CD4-positive, alpha-beta T cell treated with Interleukin-10 for 1 hour (primary cell): ENCODE data around the gene NIFK.
A peak's percentile ranks its signal among the peaks of the same experiment; 100 is the strongest.
"Not testable (repeated sequence)": the region's sequence is repeated elsewhere in the genome, so short reads cannot be mapped to it uniquely, and the experiment has no call there.

Experiments
- DNase-seq: peaks from one replicate; pipeline ENCODE4 v3.0.0-alpha.2; 2020

Gene NIFK

DNA sequence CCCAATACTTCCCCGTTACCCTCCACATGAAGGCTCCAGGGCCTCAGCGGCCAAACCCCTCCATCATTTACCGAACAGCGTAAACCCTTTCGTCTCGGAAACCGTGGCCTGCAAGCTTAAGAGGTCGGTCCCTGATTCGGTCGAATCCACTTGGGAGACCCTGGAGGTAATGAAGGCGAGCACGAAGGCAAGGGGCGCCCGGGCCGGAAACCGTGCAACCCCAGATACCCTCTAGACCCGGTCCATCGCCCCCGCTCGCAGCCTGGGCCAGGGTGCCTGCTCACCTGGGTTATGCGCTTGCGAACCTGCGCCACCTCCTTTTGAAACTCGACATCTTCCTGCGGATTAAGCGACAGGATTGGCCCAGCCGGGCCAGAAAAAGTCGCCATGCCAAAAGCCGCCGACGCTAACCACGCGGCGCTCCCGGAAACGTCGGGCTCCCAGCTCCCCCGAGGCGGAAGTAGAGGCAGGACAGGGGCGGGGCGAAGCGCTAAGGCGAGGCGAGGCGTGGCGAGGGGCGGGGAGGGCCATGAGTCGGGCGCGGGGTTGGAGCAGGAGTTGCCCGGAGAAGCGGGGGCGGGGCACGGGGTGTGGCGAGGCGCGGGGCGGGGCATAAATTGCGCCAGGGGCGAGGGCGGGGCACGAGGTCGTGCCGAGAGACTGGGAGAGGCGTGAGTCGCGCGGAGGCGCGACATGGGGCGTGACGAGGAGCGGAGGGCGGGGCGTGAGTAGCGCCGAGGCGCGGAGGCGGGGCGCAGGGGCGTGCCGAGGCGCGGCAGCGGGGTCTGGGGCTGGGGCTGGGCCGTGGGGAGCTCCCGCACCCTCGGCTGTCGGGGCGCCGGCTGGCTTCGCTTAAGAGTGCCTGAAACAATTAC lies at the start of gene NIFK:
NIFK (minus strand) TSS at position 414 of the 875 bp plus-strand sequence; CDS start at position 389, 25 bp downstream.
- DNase-seq = peak; percentile 100

DNA sequence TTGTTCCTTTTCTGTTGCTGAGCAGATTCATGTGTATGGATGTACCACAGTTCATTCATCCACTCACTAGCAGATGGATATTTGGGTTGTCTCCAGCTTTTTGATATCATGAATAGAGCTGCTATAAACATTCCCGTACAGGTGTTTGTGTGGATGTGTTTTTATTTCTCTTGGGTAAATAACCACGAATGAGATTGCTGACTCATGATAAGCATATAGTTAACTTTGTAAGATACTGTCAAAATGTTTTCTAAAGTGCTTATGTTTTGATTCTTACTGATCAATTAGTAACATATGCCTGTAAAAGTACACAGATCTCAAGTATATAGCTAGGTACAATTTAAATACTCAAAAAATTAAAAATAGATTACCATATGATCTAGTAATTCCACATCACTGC lies 46.5 kb upstream of the NIFK start:
- DNase-seq = no peak

DNA sequence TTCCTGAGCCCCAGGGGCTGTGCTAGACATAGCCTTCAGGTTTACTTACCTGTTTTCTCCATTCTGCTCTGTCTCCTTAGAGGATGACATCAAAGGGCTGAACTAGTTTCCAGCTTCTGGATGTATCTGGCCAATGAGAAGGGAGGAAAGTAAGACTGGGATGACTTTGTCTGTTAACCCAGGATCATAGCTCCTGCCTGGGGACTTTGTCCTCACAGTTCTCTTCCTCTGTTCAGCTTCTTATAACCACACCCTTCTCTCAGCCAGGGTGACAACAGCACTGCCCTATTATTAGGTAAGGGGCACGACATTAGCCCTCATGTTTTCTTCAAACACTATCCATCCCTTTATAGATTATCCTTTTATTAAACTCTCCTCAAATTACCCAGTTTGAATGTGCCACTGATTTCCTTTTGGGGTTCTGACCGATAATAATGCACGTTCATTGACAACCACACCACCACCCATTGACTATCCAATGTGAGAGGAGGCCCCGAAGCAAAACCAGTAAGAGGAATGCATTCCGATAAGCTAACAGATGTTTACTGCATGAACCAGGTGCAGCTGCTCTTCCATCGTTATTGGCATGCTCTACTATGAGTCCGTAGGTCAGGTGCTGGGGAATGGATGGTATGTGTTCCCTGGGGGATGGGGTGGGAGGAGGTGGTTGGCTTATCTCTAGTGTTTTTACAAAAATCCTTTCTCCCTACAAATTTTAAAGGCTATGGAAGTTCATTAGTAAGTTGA lies 42.2 kb upstream of the NIFK start:
- DNase-seq = no peak

DNA sequence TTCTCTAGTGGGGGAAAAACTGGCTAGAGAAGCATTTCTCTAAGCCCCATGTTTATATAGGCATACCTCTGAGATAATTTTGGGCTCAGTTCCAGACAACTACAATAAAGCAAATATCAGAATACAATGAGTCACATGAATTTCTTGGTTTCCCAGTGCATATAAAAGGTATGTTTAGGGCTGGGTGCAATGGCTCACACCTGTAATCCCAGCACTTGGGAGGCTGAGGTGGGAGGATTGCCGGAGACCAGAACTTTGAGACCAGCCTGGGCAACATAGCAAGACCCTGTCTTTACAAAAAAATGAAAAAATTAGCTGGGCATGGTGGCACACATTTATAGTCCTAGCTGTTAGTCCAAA lies 41.0 kb upstream of the NIFK start:
- DNase-seq = no peak

DNA sequence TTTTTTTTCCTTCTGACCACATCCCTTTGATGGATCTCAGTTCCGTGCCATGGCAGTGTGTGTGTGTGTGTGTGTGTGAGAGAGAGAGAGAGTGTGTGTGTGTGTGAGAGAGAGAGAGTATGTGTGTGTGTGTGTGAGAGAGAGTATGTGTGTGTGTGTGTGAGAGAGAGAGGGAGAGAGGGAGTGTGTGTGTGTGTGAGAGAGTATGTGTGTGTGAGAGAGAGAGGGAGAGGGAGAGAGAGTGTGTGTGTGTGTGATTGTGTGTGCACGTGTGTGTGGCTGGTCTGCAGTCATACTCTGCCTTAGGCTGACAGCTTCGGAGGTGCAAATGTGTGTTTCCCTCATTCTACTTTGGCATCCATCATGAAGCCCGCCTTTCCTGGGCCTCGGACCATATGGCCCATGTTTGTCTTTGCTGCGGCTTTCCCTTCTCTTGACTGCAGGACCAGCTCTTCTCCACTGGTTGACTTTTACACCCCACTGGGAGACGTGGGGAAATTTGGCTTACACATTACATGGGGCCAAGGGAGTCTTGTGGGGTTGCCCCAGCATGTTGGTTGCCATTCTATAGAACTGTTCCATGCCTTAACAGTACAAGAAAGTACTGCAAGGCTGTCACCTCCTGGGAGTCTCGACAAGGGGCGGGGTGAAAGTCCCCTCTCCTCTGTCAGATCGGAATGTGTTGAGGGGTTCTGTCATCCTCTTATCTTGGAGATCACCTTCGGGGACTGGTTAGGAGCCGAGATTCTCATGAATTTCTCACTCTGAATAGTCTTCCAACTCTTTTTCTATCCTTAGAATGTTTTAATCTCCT lies 40.4 kb upstream of the NIFK start:
- DNase-seq = no peak

DNA sequence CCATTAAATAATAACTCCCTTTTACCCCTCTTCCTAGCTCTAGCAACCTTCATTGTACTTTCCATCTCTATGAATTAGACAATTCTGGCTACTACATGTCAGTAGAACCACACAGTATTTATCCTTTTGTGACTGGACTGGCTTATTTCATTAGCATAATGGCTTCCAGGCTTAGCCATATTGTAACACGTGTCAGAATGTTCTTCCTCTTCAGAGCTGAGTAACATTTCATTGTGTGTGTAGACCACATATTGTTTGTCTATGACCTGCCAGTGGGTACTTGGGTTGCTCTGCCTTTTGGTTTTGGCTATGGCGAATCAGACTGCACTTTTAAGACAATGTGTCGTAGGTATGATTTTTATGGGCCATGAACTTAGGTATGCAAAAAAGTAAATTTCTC lies 39.7 kb upstream of the NIFK start:
- DNase-seq = no peak

DNA sequence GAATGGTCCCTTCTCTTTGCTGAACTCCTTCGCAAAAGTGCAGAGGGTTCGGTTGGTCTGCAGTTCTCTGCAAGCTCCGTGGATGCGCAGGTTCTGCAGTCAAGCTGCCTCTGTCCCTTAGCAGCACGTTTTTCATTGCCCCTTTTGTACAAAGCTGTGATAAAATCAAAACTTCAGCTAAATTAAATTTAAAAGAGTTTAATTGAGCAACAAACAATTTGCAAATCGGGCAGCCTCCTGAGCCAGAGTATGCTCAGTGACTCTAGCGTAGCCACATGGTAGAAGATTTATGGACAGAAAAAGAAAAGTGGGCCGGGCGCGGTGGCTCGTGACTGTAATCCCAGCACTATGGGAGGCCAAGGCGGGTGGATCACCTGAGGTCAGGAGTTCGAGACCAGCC lies 37.6 kb upstream of the NIFK start:
- DNase-seq = no peak

DNA sequence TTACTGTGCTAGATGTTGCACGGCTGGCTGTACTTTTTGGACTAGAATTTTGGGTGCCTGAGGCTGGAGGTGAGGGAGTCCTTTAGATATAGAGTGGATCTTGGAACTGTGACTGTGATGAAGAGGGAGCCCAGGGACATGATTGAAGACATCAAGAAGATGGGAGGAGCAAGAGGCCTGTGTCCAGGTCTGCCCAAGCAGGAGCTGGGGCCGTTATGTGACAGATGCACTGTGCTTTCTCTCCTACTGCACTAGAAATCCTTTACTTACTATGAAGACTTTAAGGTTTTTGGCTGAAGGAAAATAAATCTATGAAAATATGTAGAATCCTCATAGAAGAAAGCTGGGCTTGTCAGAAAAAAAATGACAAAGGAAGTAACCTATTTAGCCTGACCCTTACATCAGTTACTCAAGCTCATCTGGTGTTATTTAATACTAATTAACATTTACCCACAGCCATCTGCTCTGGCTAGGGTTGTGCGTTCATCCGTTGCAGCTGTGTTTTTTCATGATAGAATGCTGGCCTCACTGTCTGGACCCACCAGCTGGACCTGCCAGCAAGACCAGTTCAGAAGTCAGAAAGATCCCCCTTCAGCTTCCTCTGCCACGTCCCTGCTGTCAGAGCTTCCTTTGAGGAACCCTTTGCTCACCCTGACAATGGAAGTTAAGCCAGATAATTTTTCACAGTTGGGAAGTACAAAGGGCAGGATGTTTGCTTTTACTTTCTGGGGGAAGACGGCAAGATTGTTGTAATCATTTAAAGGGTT lies 35.5 kb upstream of the NIFK start:
- DNase-seq = no peak

DNA sequence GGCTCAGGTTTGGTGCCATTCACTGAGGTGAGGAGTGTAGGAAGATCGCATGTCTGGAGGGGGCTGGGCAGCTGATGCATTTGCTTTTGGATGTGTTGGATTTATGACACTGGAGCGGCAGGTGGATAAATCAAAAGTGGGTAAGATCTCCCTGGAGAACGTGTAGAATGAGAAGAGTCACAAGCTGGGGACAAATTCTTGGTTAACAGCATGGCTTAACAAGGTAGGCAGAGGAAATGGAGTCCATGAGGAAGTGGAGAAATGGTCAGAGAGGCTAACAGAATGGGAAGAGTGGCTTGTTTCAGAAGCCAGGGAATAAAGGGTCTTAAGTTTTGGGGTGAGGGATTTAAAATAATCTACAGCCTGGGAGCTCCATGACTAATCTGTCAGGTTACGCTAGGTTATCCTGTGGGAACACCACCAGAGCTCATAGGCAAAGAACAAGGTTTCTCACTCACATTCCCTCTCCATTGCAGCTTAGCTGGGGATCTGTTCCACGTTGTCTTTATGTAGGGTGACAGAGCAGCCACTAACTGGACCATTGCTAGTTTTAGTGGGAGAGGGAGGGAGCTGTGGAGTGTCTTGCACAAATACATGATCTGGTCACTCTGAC lies 31.6 kb upstream of the NIFK start:
- DNase-seq = no peak

DNA sequence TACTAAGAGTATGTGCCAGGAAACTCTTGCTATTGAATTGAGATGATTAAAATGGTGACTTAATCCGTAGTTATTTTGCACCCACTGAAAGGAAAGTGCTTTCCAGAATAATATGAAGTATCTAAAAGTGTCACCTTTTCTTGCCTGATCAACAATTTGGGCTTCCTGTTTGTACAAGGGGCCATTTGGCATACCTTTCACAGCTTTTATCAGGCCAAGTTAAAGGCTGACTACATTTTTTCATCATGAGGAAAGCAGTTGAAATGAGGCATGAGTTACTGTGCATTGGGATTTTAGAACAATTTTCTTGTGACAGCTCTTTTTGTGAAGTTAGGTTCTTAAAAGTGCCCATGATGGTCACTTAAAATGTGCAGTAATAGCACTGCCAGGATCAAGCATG lies 29.9 kb upstream of the NIFK start:
- no peak for DNase-seq

DNA sequence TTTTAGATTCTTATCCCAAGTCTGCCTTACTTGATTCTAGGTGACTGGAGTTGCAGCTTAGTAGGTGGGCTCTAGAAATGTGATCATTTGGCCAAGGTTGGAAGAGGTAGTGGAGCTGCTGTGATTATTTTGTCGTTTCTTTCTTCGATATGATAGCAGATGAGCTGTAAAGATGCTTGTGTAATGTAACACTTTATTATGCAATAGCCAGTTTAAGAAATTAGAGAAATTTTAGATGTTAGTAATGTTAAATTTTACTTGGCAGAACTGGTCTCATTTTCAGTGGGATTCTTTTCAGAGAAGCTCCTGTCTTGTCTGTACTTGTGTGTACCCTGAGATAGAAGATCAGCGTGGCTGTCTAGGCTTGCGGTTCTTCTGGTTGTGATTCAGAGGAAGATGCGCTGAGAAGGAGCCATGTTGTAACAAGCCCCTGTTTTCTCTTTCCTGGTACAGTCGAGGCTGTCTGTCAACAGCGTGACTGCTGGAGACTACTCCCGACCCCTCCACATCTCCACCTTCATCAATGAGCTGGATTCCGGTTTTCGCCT lies 28.1 kb upstream of the NIFK start:
- no peak for DNase-seq

DNA sequence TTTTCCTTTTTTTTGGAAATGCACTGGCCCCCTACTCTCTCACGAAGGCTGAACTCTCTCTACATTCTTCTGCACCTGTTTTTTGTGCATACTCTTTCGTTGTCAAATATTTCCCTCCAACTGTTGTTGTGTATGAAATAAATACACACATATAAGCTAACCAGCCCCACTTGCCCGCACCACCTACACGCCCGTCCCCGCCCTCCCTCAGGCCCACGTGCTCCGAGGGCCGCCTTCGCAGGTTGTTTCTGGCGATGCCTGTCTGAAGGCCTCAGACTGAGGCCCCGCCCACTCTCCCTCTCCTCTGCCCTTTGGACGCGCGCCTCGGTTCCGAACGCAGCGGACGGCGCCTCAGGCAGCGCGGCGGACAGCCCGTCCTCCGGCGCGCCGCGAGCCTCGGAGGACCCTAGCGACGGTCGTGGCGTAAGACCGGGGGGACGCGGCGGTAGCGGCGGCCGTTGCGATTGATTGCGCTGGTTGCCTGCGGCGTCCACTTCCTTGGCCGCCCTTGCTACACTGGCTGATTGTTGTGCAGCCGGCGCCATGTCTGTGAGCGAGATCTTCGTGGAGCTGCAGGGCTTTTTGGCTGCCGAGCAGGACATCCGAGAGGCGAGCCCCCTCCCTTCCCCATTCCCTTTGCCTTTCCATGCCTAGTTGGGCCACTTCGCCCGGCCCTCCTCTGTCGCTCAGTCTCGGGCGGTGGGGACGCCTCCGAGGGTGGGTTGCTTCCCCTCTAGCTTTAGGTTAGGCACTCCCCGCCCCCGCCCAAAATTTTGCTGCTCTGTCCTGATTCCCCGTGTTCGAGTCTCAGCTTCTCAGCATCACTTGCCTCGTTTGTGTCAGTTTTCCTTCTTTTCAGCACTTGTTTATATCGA lies 18.8 kb upstream of the NIFK start, which contains the start of gene TSN:
TSN (plus strand) TSS at position 415 of the 875 bp plus-strand sequence; CDS start at position 544, 129 bp downstream.
- DNase-seq = peak; percentile 98

DNA sequence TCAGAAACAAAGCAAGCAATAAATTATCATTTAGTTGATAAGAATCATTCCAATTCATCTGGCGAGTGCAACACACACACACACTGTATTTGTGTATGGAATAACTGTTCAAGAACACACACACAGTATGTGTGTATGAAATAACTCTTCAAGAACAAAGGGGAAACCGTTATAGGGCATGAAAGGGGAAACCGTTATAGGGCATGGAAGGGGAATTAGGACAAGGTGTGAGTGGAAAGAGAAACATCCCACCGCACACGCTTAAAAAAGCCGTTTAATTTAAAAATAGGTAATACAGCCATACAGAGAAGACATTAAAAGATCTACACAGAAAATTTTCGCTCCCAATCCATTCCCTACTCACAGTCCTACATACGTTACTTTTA lies 18.2 kb upstream of the NIFK start:
- no peak for DNase-seq

DNA sequence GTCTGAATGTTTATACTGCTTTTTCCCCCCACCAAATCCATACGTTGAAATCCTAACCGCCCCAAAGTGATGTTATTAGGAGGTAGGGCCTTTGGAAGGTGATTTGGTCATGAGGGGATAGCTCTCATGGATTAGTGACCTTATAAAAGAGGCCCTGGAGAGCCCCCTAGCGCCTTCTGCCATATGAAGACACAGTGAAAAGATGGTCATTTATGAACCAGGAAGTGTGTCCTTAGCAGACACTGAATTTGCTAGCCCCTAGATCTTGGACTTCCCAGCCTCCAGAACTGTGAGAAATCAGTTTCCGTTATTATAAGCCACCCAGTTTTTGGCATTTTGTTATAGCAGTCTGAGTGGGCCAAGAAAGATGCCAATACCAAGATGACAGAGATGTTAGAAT lies 11.5 kb upstream of the NIFK start:
- DNase-seq = peak; percentile 23

DNA sequence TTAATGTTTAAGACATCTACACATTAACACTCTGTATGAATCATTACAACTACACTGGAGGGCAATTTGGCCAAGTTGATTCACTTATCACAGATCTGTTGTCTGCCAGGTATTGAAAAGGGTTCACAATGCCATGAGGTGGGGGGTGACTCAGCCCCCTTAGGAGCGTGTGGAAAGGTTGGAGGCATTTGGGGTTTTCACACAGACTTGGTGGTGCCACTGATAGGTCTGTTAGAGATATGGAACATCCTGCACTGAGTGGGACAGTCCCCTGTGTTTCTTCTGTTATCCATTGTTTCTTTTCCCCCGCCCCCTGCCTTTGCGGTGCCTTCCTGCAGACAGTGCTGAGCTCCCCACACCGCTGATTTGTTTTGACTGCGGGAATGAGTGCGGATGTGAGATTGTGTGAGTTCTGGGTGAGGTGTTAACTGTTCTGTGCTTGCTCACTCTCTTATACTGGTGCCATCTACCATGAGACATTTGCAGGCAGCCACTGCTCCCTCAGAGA lies 9.4 kb upstream of the NIFK start:
- DNase-seq = peak; percentile 13

DNA sequence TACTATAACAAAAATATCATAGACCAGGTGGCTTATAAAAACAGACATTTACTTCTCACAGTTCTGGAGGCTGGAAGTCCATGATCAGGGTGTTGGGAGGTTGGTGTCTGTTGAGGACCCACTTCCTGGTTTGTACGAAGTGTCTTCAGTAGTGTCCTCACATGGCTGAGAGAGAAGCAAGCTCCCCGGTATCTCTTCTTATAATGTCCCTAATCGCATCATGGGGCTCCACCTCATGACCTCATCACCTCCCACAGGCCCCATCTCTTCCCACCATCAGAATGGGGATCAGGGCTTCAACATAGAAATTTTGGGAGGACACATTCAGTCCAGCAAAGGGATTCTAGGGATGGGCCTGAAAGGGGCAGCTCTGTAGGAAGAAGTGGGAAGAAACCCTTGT lies 4.8 kb upstream of the NIFK start:
- no peak for DNase-seq

DNA sequence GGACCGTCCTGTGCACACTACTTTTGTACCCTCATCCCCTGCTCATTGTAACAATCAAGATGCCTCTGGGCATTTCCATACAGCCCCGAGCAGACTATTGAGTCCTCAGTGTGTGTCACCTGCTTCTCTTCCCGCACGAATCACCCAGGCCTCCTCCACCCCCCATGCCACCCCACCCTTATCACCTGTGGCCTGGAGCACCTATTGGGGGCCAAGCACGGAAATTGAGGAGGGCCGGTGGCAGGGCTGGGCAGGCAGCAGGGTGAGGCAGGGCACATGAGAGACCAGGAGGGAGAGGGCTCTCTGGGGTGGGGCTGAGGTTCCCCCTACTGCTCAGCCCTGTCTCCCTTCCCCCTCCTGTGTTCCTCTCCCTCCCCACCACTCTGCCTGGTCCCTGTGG lies 4.3 kb upstream of the NIFK start:
- DNase-seq = no peak

DNA sequence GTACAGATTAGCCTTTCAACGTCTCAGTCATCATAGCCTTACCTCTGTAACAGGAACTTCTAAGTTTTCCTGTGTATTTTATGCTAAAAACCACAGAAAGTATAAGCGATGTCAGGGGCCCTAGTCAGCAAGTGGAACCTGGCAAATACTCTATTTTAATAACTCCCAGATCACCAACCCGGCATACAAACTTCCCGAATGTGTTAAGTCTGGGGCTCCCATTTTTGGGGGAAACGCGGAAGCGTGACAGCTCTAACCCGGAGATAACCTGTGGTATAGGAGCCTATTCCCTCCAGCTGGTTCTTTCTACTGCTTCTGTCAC lies 574 bp downstream of the NIFK start:
- peak; percentile 7 for DNase-seq

DNA sequence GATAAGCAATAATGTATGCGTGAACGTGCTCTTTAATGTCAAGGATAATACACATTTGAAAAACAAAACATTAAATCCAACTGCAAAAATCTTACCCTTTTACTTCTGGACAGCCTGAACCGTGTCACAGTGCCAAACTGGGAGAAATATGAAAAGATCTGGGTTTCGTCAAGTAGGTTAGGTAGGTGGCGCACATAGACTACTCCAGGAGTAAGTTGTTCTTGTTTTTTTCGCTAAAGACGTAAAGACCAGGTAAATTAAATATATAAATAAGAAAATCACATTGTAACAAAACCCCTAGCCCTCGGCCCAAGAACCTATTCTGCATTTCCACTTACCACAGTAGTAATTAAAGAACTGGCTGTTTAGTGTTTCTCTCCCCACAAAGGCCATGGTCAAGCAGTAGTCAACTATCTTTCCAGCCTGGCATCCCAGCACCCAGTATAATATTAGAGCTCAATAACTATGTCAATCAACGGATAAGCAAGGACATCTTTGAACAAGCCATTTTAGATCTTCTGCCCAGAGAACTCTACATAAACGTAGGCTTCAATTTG lies 1.1 kb downstream of the NIFK start:
- peak; percentile 33 for DNase-seq

DNA sequence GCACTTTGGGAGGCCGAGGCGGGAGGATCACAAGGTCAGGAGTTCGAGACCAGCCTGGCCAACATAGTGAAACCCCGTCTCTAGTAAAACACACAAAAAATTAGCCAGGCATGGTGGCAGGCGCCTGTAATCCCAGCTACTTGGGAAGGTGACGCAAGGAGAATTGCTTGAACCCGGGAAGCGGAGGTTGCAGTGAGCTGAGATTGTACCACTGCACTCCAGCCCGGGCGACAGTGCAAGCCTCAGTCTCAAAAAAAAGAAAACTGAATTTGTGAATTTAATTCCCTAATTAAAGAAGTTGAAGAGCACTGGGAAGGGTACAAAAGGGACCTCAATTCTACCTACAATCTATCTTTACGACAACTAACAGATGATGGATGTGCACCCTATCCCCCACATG lies 2.1 kb downstream of the NIFK start:
- not testable (repeated sequence) for DNase-seq
